HepG2 (cell line): ENCODE results near the gene DHX32. TPM values are rescaled to one million over a fixed set of nuclear protein-coding genes. Genes with fewer than 3 reads are reported as not detected.

Experiments
- ATAC-seq: fragments of 200-7000 bp; cut with Tn5 transposase; 3 replicates; pipeline ENCODE4 v1.9.1; 2020; ENCODE audit warnings: mild to moderate bottlenecking, moderate library complexity
- BruUV-seq: library from RNA; stranded (reverse); fragments of 400-500 nt; replicated peaks from 2 replicates; lab custom pipeline; 2021; lab: Mats Ljungman, UMichigan
- CTCF ChIA-PET: fragments of 300-600 bp; formaldehyde crosslinking; extraction: SDS; loops from one replicate; lab custom pipeline; 2021; ENCODE audit warnings: low total read pairs, inconsistent platforms, low intra/inter-chr PET ratio; lab: Yijun Ruan, JAX
- POLR2A ChIA-PET: fragments of 350-600 bp; sonication (Branson Sonifier 250); formaldehyde crosslinking; loops from one replicate; lab custom pipeline; 2020; ENCODE audit warnings: antibody characterized with exemption, inconsistent platforms; lab: Yijun Ruan, JAX
- DNase-seq: peaks from one replicate; pipeline ENCODE4 v3.0.0-alpha.2; 2015; ENCODE audit warnings: low spot score
- FAIRE-seq: peaks from 3 replicates; lab custom pipeline; 2011; peaks lifted over from hg19 to GRCh38; lab: Jason Lieb, UNC
- H2AFZ ChIP-seq: one replicate; pipeline ENCODE4 v1.6.1; 2011; ENCODE audit warnings: low read length, inconsistent platforms
- H3K27ac ChIP-seq: fragments of 300-600 bp; 3 replicates; pipeline ENCODE4 v1.8.0; 2011; ENCODE audit warnings: mixed run types, mild to moderate bottlenecking, mixed read lengths, low read length, inconsistent platforms; ENCODE audit not compliant: insufficient read depth; ENCODE audit errors: extremely low read length
- H3K27me3 ChIP-seq, 2 experiments: fragments of 200-600 bp in 1 of 2; 2 replicates in 1 of 2; 3 replicates in 1 of 2; pipeline versions ENCODE4 v1.6.0 to v1.8.0; 2011; ENCODE audit warnings: low read length in 2 of 2, mild to moderate bottlenecking in 2 of 2, moderate library complexity in 2 of 2, inconsistent platforms in 1 of 2; ENCODE audit not compliant: insufficient read depth in 2 of 2, control insufficient read depth in 1 of 2
- H3K36me3 ChIP-seq, 2 experiments: fragments of 200-600 bp in 1 of 2; replicated peaks in 1 of 2; 2 replicates in 1 of 2; 3 replicates in 1 of 2; pipeline versions ENCODE4 v1.5.1 to v1.8.0; 2011; ENCODE audit warnings: low read length in 2 of 2, inconsistent platforms in 1 of 2; ENCODE audit not compliant: insufficient read depth in 2 of 2, control insufficient read depth in 1 of 2
- H3K4me1 ChIP-seq: 2 replicates; pipeline ENCODE4 v1.5.1; 2012; ENCODE audit warnings: low read length, inconsistent platforms; ENCODE audit not compliant: insufficient read depth
- H3K4me2 ChIP-seq: 2 replicates; pipeline ENCODE4 v1.6.0; 2011; ENCODE audit warnings: low read depth, low read length, inconsistent platforms
- H3K4me3 ChIP-seq, 3 experiments: fragments of 200-600 bp in 1 of 3; sonication (generic), shearing (Covaris generic) in 1 of 3; replicated peaks in 1 of 3; 2 replicates each; pipeline ENCODE4 v1.5.1; 2011 to 2016; ENCODE audit warnings: low read length in 3 of 3, inconsistent platforms in 2 of 3, low read depth in 2 of 3, mild to moderate bottlenecking in 2 of 3, control low read depth in 1 of 3, mixed read lengths in 1 of 3; ENCODE audit not compliant: insufficient read depth in 1 of 3
- H3K79me2 ChIP-seq: one replicate; pipeline ENCODE4 v1.6.1; 2011; ENCODE audit warnings: low read length, inconsistent platforms; ENCODE audit not compliant: insufficient read depth
- H3K9ac ChIP-seq: 2 replicates; pipeline ENCODE4 v1.6.0; 2011; ENCODE audit warnings: mild to moderate bottlenecking, low read depth, low read length, inconsistent platforms; ENCODE audit not compliant: insufficient read depth
- H3K9me3 ChIP-seq: 2 replicates; pipeline ENCODE4 v1.5.1; 2012; ENCODE audit warnings: mild to moderate bottlenecking, low read length
- H4K20me1 ChIP-seq: 2 replicates; pipeline ENCODE4 v1.6.0; 2011; ENCODE audit warnings: inconsistent platforms, mild to moderate bottlenecking, low read length, moderate library complexity; ENCODE audit not compliant: insufficient read depth
- FIP1L1 ChIP-seq: fragments of 200-400 bp; formaldehyde crosslinking; IDR thresholded peaks from 2 replicates; pipeline ENCODE4 v1.6.1; 2018; ENCODE audit warnings: low read depth, mild to moderate bottlenecking, low read length, moderate library complexity, borderline replicate concordance; ENCODE audit not compliant: insufficient read depth
- GZF1 ChIP-seq: sonication (generic); formaldehyde crosslinking; IDR thresholded peaks from 2 replicates; pipeline ENCODE4 v1.5.1; 2020; ENCODE audit warnings: mild to moderate bottlenecking, missing genetic modification reagents
- ISL2 ChIP-seq: sonication (generic); formaldehyde crosslinking; IDR thresholded peaks from 2 replicates; pipeline ENCODE4 v1.5.0; 2020; ENCODE audit warnings: missing genetic modification reagents
- SETDB1 ChIP-seq: sonication (generic); formaldehyde crosslinking; IDR thresholded peaks from 2 replicates; pipeline ENCODE4 v1.5.1; 2020; ENCODE audit warnings: missing genetic modification reagents, mild to moderate bottlenecking, borderline replicate concordance
- SNAPC2 ChIP-seq: sonication (generic); formaldehyde crosslinking; IDR thresholded peaks from 2 replicates; pipeline ENCODE4 v1.8.1; 2022; ENCODE audit warnings: mild to moderate bottlenecking, missing genetic modification reagents
- SRSF4 ChIP-seq: fragments of 200-400 bp; formaldehyde crosslinking; IDR thresholded peaks from one replicate; pipeline ENCODE4 v1.6.1; 2018; ENCODE audit warnings: mild to moderate bottlenecking, low read depth, low read length, moderate library complexity; ENCODE audit not compliant: poor library complexity, severe bottlenecking
- ZBTB49 ChIP-seq: sonication (generic); formaldehyde crosslinking; IDR thresholded peaks from 2 replicates; pipeline ENCODE4 v1.4.0; 2020; ENCODE audit warnings: missing genetic modification reagents, borderline replicate concordance
- ZFP36L1 ChIP-seq: sonication (generic); formaldehyde crosslinking; IDR thresholded peaks from 2 replicates; pipeline ENCODE4 v1.8.0; 2022; ENCODE audit warnings: mild to moderate bottlenecking, missing genetic modification reagents, moderate library complexity
- ZNF18 ChIP-seq: sonication (generic); formaldehyde crosslinking; IDR thresholded peaks from 2 replicates; pipeline ENCODE4 v1.8.0; 2022; ENCODE audit warnings: mild to moderate bottlenecking, missing genetic modification reagents; ENCODE audit not compliant: insufficient replicate concordance
- ZNF335 ChIP-seq: sonication (generic); formaldehyde crosslinking; IDR thresholded peaks from 2 replicates; pipeline ENCODE4 v1.4.0; 2020; ENCODE audit warnings: missing genetic modification reagents
- ZNF766 ChIP-seq: sonication (generic); formaldehyde crosslinking; IDR thresholded peaks from 2 replicates; pipeline ENCODE4 v1.5.0; 2020; ENCODE audit warnings: missing genetic modification reagents, borderline replicate concordance
- ZNF816 ChIP-seq: sonication (generic); formaldehyde crosslinking; IDR thresholded peaks from 2 replicates; pipeline ENCODE4 v1.8.0; 2022; ENCODE audit warnings: missing genetic modification reagents, mild to moderate bottlenecking, borderline replicate concordance
- ZNF891 ChIP-seq: sonication (generic); formaldehyde crosslinking; IDR thresholded peaks from 2 replicates; pipeline ENCODE4 v1.5.0; 2020; ENCODE audit warnings: mild to moderate bottlenecking, missing genetic modification reagents
- WGBS: methylation state at CpG from one replicate; pipeline ENCODE4 v1.1.6; 2017; ENCODE audit warnings: low lambda C conversion rate; 5-methylcytosine and 5-hydroxymethylcytosine counted together
- in situ Hi-C: cut with HindIII; loops from 2 replicates; pipeline ENCODE4 v1.10.0; 2017; ENCODE audit warnings: low pct_unique_long_range_greater_than_20kb; ENCODE audit not compliant: extremely low pct_ligation_motif_present
- intact Hi-C: fragments of 100-400 bp; cut with micrococcal nuclease; formaldehyde crosslinking; loops from one replicate; pipeline ENCODE4 v1.10.0; 2022; ENCODE audit not compliant: unreplicated experiment
- polyA plus RNA-seq, 8 experiments: library from polyadenylated mRNA; depleted of rRNA in 3 of 8; stranded (reverse) in 7 of 8; unstranded in 1 of 8; fragments of >200 nt; fragmentation: Illumina TruSeq in 4 of 8; extraction: Trizol in 4 of 8; gene quantifications; 2 replicates each; pipeline versions ENCODE4 v1.2.1 to v1.2.3, GENCODE V29; 2011 to 2016; ENCODE audit warnings: low read depth in 4 of 8, missing spikeins in 1 of 8, mixed read lengths in 1 of 8; ENCODE audit not compliant: insufficient read depth in 1 of 8
- total RNA-seq, 5 experiments: library from RNA; depleted of rRNA; stranded (reverse); fragments of >200 nt; fragmentation: Illumina TruSeq; extraction: Trizol; gene quantifications; 2 replicates each; pipeline ENCODE4 v1.2.3, GENCODE V29; 2016; ENCODE audit warnings: low read depth in 1 of 5

DHX32 gene
- total and polyA plus RNA-seq, 2 of the 13 experiments (the other 11 are each of a cell fraction or from before 2014, with no cell fraction given) = 15.5 to 16.5 TPM

GRCh38 chr10:125850766-125851731, 30.0 kb downstream of the DHX32 start (continued):
- no peak for TF ChIP-seq SETDB1 (CRISPR knock-in tag)
- no peak for TF ChIP-seq ZNF891 (CRISPR knock-in tag)
- TF ChIP-seq SRSF4 = no peak
- no peak for TF ChIP-seq ZNF766 (CRISPR knock-in tag)
- TF ChIP-seq GZF1 = no peak
- TF ChIP-seq, all 625 proteins: peak for 0

- no TSS peak for BruUV-seq
- 94% methylated on average over 7 of the region's 7 CpGs for WGBS
- Histone ChIP-seq H2AFZ (no peak overlapping the region), H3K4me1 (peaks cover 24% of the 10 kb centered on the region), H4K20me1 (no peaks in the 10 kb centered on the region), H3K4me2 (no peak overlapping the region), H3K27ac (no peak overlapping the region), H3K36me3 (peaks cover 9 to 11% of the 10 kb centered on the region in 2 experiments), H3K4me3 (no peak overlapping the region), H3K27me3 (no peaks in the 10 kb centered on the region), H3K9ac (no peak overlapping the region), H3K79me2 (no peaks in the 10 kb centered on the region), H3K9me3 (no peaks in the 10 kb centered on the region)
- FAIRE-seq (no peak), DNase-seq (no peak), ATAC-seq (no peak)
- CTCF ChIA-PET = no interaction called here
- intact Hi-C loops (no loop called here), in situ Hi-C loops (no loop called here)
- POLR2A ChIA-PET = no interaction called here
- TF ChIP-seq ZNF18 (CRISPR knock-in tag) (no peak), ZFP36L1 (no peak), ZBTB49 (CRISPR knock-in tag) (no peak), SNAPC2 (CRISPR knock-in tag) (no peak), FIP1L1 (no peak), ZNF335 (no peak), ISL2 (CRISPR knock-in tag) (no peak), ZNF816 (CRISPR knock-in tag) (no peak)
Measured at GRCh38 chr10:125849448-125849847, 31.6 kb downstream of the DHX32 start.
